Epithelial cell of proximal tubule (primary cell): Measurements from ENCODE around the gene ORM1. TPM values are rescaled to one million over a fixed set of nuclear protein-coding genes. Genes with fewer than 3 reads are reported as not detected.
A peak's percentile ranks its signal among the peaks of the same experiment; 100 is the strongest.

Experiments
- DNase-seq: peaks from one replicate; pipeline ENCODE4 v3.0.0-alpha.2; 2011; ENCODE audit warnings: low read depth
- H3K4me3 ChIP-seq: 2 replicates; pipeline ENCODE4 v1.5.1; 2011; ENCODE audit warnings: low read depth, mild to moderate bottlenecking, low read length
- total RNA-seq: library from RNA; depleted of rRNA; stranded (reverse); fragments of >200 nt; gene quantifications from 2 replicates; pipeline ENCODE4 v1.2.3, GENCODE V29; 2015
- TF ChIP-seq, protein P1 (sequence below): conservative IDR thresholded peaks from 2 replicates; pipeline ENCODE4 v1.5.1; 2012; ENCODE audit warnings: low read depth, mild to moderate bottlenecking, low read length

ORM1 gene
- total RNA-seq, 1 donor from 2014 or later: not detected

DNA sequence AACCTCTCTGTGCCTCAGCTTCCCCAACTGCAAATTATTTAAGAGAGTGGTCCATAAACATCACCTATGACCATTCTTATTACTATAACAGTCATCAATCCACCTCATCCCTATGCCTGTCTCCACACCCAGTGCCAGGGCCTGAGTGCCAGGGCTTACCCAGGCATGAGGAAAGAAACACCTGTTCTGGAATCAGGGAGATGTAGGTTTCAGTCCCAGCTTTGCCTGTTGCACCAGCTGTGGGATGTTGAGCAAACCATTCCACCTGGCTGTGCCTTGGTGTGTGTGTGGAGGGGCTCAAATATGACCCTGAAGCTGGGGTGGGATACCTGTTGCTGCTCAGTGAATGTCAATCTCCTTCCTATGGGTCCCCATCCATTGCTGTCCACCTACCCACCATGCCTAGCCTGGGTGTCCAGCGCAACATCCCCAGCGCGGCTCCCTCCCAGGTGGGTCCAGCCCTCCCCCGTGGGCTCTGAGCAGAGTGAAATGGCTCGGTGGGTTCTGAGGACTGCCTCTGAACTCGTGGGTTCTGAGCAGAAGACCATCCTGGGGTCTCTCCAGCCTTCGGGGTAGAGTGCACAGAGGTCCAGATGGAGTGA is 48.5 kb downstream of the ORM1 start:
- H3K4me3 ChIP-seq: no peak overlapping the region
- TF ChIP-seq, protein P1, sequence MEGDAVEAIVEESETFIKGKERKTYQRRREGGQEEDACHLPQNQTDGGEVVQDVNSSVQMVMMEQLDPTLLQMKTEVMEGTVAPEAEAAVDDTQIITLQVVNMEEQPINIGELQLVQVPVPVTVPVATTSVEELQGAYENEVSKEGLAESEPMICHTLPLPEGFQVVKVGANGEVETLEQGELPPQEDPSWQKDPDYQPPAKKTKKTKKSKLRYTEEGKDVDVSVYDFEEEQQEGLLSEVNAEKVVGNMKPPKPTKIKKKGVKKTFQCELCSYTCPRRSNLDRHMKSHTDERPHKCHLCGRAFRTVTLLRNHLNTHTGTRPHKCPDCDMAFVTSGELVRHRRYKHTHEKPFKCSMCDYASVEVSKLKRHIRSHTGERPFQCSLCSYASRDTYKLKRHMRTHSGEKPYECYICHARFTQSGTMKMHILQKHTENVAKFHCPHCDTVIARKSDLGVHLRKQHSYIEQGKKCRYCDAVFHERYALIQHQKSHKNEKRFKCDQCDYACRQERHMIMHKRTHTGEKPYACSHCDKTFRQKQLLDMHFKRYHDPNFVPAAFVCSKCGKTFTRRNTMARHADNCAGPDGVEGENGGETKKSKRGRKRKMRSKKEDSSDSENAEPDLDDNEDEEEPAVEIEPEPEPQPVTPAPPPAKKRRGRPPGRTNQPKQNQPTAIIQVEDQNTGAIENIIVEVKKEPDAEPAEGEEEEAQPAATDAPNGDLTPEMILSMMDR: no peak
- DNase-seq: no peak

DNA sequence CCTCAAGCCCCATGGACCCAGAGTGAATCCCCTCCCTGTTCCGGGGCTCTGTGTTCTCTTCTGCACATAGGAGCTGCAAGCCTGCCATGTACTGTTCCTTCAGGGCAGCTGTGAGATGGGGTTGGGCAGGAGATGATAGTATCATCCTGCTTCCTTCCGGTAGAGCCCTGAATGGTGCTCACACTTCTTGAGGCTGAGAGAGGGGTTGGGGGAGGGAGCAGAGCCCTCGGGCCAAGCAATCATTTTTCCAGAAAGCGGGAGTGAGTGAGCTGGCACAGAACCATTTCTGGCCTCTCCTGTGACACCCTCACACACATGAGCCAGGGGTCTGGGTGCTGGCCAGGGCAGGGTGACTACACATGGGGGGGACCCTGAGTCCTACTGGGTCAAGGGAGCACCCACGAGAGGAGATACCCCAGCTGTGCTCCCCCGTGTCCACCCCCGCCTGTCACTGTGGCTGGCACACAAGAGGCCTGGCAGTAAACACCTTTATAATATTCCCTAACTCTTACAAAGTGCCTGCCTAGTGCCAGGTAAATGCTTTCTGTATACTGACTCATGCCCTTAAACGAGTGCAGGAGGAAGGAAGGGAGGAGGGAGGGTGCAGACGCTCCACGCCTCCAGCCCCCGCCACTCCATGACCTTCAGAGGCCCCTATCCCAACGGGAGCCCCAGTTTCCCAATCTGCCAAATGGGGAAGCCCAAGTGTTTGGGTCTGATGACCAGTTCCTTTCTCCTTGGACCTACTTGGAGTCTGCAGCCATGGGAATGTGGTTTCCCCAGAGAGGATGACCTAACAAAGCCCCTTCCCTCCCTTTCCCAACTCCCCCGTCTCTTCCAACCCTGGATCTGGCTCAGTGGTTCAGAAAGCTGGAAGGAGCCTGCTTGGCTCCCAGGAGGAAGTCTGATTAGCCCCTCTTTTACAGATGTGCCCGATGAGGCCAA is 49.3 kb downstream of the ORM1 start:
- TF ChIP-seq, protein P1: no peak
- H3K4me3 ChIP-seq: no peak overlapping the region
- peak; percentile 52 for DNase-seq

DNA sequence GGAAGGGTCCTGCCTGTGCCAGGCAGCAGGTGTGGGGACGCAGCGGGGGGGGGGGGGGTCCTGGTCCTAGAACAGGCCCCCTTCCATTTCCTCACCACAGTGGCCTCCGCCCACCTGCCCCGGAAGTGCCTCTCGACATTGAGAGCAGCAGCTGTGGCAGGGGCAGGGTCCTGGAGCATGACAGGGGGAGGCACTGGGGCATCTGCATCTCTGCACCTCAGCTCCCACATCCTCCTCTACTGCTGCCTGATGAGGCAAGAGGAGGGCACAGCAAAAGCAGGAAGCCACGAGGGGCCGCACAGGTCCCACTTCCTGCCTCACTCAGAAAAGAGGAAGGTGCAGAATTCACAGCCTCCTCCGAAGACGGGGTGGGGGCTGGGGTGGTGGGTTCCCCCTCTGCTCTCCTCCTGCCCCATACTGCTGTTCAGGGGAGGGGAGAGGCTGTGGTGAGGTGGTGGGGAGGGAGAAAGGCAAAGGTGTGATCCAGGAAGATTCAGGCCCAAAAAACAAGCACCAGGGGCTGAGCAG is 50.1 kb downstream of the ORM1 start:
- no peak for DNase-seq
- TF ChIP-seq, protein P1: no peak
- no peak overlapping the region for H3K4me3 ChIP-seq

DNA sequence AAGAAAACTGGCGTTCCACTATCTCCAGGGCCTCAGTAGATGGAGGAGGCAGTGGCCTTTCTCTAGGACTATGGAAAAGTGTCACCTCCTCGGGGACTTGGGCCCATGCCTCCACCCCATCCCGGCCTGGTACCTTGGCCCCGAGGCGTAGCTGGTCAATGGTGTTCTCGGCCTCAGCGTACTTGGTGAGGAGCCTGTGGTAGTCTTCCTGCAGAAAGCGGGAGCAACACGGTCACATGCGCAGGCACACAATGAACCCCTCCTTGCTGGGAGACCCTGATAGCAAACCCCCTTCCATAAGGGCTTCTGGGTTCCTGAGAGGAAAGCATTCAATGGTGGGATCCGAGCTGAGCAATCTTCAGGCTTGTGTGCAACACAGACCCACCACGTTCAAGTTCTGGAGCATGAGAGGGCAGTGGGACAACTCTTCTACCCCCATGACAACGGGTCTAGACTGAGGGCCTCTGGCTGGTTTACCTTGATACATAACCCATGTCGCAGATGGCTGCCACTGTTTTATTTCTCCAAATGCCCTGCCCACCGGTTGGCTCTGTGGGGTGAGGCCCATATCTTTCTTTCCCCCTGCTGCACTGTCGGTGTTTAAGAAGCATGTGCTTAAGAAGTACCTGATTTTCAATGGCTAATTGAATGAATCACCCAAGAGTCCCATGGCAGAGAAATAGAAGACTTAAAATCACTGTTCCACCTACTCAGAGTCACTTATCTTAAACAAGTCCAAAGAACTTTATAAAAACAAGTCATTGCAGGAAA is 51.2 kb downstream of the ORM1 start:
- TF ChIP-seq, protein P1: no peak

DNA sequence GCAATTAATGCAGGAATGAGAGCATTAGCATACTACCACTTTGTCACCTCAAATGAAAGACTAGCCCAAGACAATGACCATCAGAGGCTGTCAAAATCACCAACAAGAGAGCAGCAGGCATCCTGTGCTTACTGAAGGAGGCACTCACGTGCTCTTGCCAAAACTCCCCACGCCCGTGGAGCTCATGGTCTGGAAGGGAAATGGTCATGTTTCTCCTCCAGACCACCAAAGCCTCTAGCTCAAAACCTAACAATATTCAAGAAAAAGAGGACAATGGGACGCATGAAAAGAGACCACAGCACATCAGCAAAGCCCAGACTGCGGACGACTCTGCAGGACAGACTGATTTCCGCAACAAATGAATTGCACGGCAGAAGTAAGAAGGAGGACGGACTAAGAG is 52.0 kb downstream of the ORM1 start:
- TF ChIP-seq, protein P1: no peak
- no peak overlapping the region for H3K4me3 ChIP-seq
- no peak for DNase-seq

More for the DNA sequence above, 51.2 kb downstream of the ORM1 start:
- H3K4me3 ChIP-seq: no peak overlapping the region
- DNase-seq: no peak

DNA sequence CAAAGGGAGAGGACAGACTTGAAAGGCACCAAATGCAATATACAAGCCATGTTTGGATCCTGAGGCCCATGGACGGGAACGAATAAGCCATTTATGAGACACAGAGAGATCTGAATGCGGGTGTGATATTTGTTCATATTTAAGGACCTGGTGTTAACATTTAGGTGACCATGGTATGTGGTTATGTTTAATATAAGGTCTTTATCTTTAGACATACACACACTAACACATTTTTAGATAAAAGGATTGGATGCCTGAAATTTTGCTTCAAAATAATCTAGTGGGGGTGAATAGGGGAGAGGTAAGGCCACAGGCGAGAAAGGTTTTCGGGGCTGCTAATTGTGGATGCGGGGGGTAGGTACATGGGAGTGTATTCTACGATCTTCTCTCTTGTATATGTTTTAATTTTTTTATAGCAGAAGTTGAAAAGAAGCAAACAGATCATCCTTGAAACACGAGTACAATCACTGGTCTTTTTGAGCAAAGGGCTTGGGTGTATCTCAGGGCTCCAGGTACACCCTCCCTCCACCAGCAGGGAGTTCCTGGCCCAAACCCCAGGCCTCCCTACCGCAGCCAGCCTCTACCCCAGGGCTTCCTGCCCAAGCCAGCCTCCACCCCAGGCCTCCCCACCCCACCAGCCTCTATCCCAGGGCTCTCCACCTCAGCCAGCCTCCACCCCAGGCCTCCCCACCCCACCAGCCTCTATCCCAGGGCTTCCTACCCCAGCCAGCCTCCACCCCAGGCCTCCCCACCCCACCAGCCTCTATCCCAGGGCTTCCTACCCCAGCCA is 52.7 kb downstream of the ORM1 start:
- no peak for DNase-seq
- TF ChIP-seq, protein P1: no peak
- H3K4me3 ChIP-seq: no peak overlapping the region
